Suprapubic skin (tissue), 4 donors: ENCODE measurements around the gene ARSB.

ENCODE experiments used
- EP300 ChIP-seq: sonication (generic); formaldehyde crosslinking; IDR thresholded peaks from one replicate; pipeline ENCODE4 v1.6.1; 2017; ENCODE audit warnings: antibody characterized with exemption
- POLR2A ChIP-seq, 2 donors: fragments of 450-650 bp; IDR thresholded peaks; one replicate each; pipeline ENCODE4 v1.6.1; 2017; ENCODE audit warnings: antibody characterized with exemption in 2 of 2, mild to moderate bottlenecking in 2 of 2, moderate library complexity in 2 of 2
- POLR2AphosphoS5 ChIP-seq, 3 donors: sonication (generic); formaldehyde crosslinking; IDR thresholded peaks; one replicate each; pipeline ENCODE4 v1.6.1; 2017; ENCODE audit warnings: antibody characterized with exemption in 3 of 3
- TF ChIP-seq, protein P1 (sequence below), 2 donors: fragments of 200-600 bp in 1 of 2; fragments of 450-650 bp in 1 of 2; sonication (generic) in 1 of 2; IDR thresholded peaks; one replicate each; pipeline ENCODE4 v1.5.1; 2016 to 2019; ENCODE audit warnings: antibody characterized with exemption in 2 of 2, mild to moderate bottlenecking in 1 of 2, moderate library complexity in 1 of 2

- TF ChIP-seq, protein P1, sequence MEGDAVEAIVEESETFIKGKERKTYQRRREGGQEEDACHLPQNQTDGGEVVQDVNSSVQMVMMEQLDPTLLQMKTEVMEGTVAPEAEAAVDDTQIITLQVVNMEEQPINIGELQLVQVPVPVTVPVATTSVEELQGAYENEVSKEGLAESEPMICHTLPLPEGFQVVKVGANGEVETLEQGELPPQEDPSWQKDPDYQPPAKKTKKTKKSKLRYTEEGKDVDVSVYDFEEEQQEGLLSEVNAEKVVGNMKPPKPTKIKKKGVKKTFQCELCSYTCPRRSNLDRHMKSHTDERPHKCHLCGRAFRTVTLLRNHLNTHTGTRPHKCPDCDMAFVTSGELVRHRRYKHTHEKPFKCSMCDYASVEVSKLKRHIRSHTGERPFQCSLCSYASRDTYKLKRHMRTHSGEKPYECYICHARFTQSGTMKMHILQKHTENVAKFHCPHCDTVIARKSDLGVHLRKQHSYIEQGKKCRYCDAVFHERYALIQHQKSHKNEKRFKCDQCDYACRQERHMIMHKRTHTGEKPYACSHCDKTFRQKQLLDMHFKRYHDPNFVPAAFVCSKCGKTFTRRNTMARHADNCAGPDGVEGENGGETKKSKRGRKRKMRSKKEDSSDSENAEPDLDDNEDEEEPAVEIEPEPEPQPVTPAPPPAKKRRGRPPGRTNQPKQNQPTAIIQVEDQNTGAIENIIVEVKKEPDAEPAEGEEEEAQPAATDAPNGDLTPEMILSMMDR (IDR thresholded peaks at IDR 0.05), result no peak
- TF ChIP-seq POLR2A (IDR thresholded peaks at IDR 0.05) (no peak), EP300 (no peak), POLR2AphosphoS5 (IDR thresholded peaks at IDR 0.05) (no peak)
Observed at GRCh38 chr5:78813906-78814530, 171.1 kb downstream of the ARSB start.
